Left lung (tissue), 10 donors: ENCODE data around the gene ATOX1. TPM values are rescaled to one million over a fixed set of nuclear protein-coding genes. Genes with fewer than 3 reads are reported as not detected.

Source experiments
- ATAC-seq: fragments of 200-7000 bp; cut with Tn5 transposase; one replicate; pipeline ENCODE4 v1.9.1; 2020; ENCODE audit warnings: moderate library complexity
- DNase-seq, 4 donors: peaks; one replicate each; pipeline ENCODE4 v3.0.0-alpha.2; 2013 to 2020
- H3K27ac ChIP-seq, 2 donors: fragments of 200-600 bp; sonication (generic) in 1 of 2; one replicate each; pipeline versions ENCODE4 v1.5.0 to v1.8.0; 2020 to 2021
- H3K27me3 ChIP-seq, 2 donors: fragments of 200-600 bp; sonication (generic) in 1 of 2; one replicate each; pipeline versions ENCODE4 v1.5.0 to v1.8.0; 2020 to 2021
- H3K36me3 ChIP-seq, 2 donors: fragments of 200-600 bp; sonication (generic) in 1 of 2; one replicate each; pipeline versions ENCODE4 v1.5.0 to v1.8.0; 2020 to 2021
- H3K4me1 ChIP-seq, 2 donors: fragments of 200-600 bp; one replicate each; pipeline ENCODE4 v1.8.0; 2021
- H3K4me3 ChIP-seq, 2 donors: fragments of 200-600 bp; sonication (generic) in 1 of 2; one replicate each; pipeline versions ENCODE4 v1.5.0 to v1.8.0; 2020 to 2021; ENCODE audit warnings: mild to moderate bottlenecking in 1 of 2
- H3K9me3 ChIP-seq, 2 donors: fragments of 200-600 bp; sonication (generic) in 1 of 2; one replicate each; pipeline versions ENCODE4 v1.5.0 to v1.8.0; 2020 to 2021
- intact Hi-C, 2 donors: fragments of 100-400 bp; cut with DNase I; formaldehyde crosslinking; loops; one replicate each; pipeline versions ENCODE4 v1.11.2 to v1.14.2; 2022
- polyA plus RNA-seq, 6 donors: library from polyadenylated mRNA; unstranded; fragments of 120-200 nt; gene quantifications; one replicate each; pipeline ENCODE4 v1.2.1, GENCODE V29; 2013; ENCODE audit not compliant: insufficient read length in 6 of 6
- total RNA-seq, 2 donors: library from RNA; stranded (reverse); fragmentation: NEBNext Ultra II Directional; extraction: Animal tissue kit (Norgen Biotek cat#: 25700); gene quantifications; one replicate each; pipeline ENCODE4 v1.2.1, GENCODE V29; 2021
- TF ChIP-seq, protein P1 (sequence below), 2 donors: fragments of 200-600 bp; sonication (generic) in 1 of 2; IDR thresholded peaks; one replicate each; pipeline versions ENCODE4 v1.5.0 to v1.8.0; 2021; ENCODE audit warnings: antibody characterized with exemption in 2 of 2
- donor health status: DM: no; HTN: yes; CAD: no.
- donor health status: DM: no; HTN: no; CAD: no.

ATOX1 gene
- total and polyA plus RNA-seq, 8 donors = 58.4 to 89.7 (median 73.2) TPM

DNA sequence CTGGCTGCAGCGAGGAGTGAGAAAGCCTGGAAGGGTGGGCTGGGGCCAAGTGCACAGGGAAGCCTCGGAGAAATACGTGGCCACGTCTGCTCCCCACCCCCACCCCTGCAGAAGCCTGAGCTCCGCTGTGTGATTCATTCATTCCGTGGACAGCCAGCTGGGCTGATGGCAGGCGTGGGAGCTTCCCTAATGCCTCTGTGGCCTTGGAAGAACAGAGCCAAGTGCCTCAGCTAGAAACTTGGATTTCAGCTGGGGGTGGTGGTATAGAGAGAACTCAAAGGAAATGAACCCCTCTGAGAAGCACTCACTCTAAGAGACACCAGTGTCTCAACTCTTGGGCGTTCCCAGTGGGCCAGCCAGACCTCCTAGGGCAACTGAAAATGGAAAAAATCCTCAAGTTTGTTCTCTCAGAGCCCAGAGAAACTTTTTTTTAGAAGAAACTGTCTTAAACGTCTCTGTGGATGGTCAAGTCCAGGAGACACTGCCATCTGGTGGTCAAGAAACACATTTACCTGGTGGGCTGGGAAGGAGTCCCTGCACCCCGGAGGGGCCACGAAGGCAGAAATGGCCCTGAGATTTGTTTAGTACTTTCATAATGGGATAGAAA, 18.0 kb downstream of the ATOX1 start:
- Histone ChIP-seq H3K27me3 (no peaks in the 10 kb centered on the region), H3K4me3 (no peak overlapping the region), H3K36me3 (peaks cover 0 to 41% of the 10 kb centered on the region in 2 donors), H3K9me3 (no peaks in the 10 kb centered on the region), H3K27ac (peak overlapping the region; percentile 21 to 79), H3K4me1 (peaks cover 18 to 38% of the 10 kb centered on the region in 2 donors)
- ATAC-seq (peak; percentile 81), DNase-seq (peak in 3 of 4 donors; percentile 69 to 83 (median 74))
- intact Hi-C loops = no loop called here
- TF ChIP-seq, protein P1, sequence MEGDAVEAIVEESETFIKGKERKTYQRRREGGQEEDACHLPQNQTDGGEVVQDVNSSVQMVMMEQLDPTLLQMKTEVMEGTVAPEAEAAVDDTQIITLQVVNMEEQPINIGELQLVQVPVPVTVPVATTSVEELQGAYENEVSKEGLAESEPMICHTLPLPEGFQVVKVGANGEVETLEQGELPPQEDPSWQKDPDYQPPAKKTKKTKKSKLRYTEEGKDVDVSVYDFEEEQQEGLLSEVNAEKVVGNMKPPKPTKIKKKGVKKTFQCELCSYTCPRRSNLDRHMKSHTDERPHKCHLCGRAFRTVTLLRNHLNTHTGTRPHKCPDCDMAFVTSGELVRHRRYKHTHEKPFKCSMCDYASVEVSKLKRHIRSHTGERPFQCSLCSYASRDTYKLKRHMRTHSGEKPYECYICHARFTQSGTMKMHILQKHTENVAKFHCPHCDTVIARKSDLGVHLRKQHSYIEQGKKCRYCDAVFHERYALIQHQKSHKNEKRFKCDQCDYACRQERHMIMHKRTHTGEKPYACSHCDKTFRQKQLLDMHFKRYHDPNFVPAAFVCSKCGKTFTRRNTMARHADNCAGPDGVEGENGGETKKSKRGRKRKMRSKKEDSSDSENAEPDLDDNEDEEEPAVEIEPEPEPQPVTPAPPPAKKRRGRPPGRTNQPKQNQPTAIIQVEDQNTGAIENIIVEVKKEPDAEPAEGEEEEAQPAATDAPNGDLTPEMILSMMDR (IDR thresholded peaks at IDR 0.05) = peak; percentile 88 to 93

DNA sequence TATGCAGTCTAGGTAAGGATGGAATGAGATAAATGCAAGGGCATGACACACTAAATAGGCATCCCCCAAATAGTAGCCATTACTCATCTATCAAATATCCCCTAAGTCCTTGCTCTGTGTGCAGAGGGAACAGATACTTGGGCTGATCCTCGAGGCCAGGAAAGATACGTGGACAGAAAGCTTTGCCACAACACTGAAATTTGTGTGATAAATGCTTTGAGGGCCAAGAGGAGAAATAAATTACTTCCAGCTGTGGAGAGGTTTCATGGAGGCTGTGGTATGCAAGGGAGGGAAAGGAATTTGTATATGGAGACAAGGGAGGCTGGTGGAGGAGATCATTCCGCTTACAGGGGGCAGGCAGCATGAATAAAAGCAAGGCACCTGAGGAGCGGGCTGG, 18.5 kb downstream of the ATOX1 start:
- Histone ChIP-seq H3K4me1 (peaks cover 18 to 33% of the 10 kb centered on the region in 2 donors), H3K4me3 (no peak overlapping the region), H3K27me3 (no peaks in the 10 kb centered on the region), H3K36me3 (peaks cover 0 to 36% of the 10 kb centered on the region in 2 donors), H3K9me3 (no peaks in the 10 kb centered on the region), H3K27ac (peak overlapping the region; percentile 21 to 79)
- intact Hi-C loops = no loop called here
- no peak for DNase-seq
- TF ChIP-seq, protein P1 (IDR thresholded peaks at IDR 0.05) = no peak
- ATAC-seq = peak; percentile 39

DNA sequence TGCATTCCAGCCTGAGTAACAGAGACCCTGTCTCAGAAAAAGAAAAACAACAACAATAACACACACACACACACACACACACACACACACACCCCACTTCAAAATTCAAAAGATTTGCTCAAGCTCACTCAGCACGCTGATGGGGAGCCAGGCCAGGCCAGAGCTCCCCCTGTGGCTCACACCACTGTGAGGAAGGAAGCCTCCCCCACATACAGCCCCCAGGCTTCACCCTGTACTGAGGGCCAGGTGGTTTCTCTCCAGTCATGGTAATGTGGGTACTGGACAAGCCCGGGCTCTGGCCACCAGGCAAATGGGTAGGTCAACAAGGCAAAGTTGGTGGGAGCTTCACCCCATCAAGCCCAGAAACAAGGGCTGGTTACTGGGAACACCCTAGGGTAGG, 19.0 kb downstream of the ATOX1 start:
- Histone ChIP-seq H3K27me3 (no peaks in the 10 kb centered on the region), H3K27ac (peak overlapping the region; percentile 21 to 79), H3K4me3 (no peak overlapping the region), H3K36me3 (peaks cover 0 to 30% of the 10 kb centered on the region in 2 donors), H3K9me3 (no peaks in the 10 kb centered on the region), H3K4me1 (peaks cover 18 to 28% of the 10 kb centered on the region in 2 donors)
- TF ChIP-seq, protein P1 (IDR thresholded peaks at IDR 0.05) = no peak
- intact Hi-C loops = no loop called here
- DNase-seq = no peak
- peak; percentile 3 for ATAC-seq

DNA sequence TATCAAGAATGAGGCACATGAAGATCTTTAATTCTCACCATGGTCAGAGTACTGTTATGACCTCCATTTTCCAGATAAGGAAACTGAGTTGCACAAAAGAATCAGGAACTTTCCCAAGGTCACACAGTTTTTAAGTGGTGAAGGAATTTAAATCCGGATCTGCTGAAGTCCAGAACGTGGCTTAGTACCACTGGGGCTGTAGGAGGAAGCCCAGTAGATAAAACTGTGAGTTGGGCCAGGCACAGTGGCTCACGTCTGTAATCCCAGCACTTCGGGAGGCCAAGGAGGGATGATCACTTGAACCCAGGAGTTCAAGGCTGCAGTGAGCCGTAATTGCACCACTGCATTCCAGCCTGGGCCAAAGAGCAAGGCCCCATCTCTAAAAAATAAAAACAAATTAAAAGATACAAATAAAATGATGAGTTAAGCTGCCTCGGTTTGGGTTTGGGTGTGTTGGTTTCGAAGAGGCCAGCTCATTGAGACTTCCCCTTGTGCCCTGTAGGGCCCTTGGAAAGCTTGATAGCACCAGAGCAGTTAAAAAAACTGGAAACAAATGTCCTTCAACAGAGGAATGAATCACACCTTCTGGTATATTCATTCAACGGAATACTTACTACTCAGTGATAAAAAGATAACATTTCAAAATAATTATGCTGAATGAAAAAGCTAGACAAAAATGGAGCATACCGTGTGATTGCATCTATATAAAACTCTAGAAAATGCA, 20.1 kb downstream of the ATOX1 start:
- Histone ChIP-seq H3K9me3 (no peaks in the 10 kb centered on the region), H3K36me3 (peaks cover 0 to 19% of the 10 kb centered on the region in 2 donors), H3K4me1 (peaks cover 18 to 21% of the 10 kb centered on the region in 2 donors), H3K27me3 (no peaks in the 10 kb centered on the region), H3K27ac (no peak overlapping the region), H3K4me3 (no peak overlapping the region)
- TF ChIP-seq, protein P1 (IDR thresholded peaks at IDR 0.05) = no peak
- intact Hi-C loops = no loop called here
- DNase-seq = no peak
- no peak for ATAC-seq

DNA sequence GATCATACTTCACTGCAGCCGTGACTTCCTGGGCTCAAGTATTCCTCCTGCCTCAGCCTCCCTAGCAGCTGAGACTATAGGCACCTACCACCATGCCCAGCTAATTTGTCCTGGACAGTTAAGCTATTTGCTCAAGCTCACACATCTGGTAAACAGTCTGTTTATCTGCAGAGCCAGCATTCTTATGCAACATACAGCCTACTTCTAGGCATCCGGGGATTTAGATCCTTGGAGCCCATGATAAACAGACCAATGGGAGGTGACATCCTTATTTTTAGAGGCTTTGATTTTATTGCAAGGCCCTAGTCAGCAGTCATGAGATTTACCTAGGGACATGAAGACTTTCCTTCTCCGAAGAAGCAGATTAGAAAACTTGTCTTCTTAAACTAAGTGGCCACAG, 21.0 kb downstream of the ATOX1 start:
- no peak for DNase-seq
- intact Hi-C loops = no loop called here
- Histone ChIP-seq H3K27ac (no peak overlapping the region), H3K27me3 (no peaks in the 10 kb centered on the region), H3K36me3 (peaks cover 0 to 11% of the 10 kb centered on the region in 2 donors), H3K4me1 (peaks cover 18% of the 10 kb centered on the region in 2 donors), H3K9me3 (no peaks in the 10 kb centered on the region), H3K4me3 (no peak overlapping the region)
- ATAC-seq = no peak
- TF ChIP-seq, protein P1 (IDR thresholded peaks at IDR 0.05) = no peak
